GM18870 (cell line): ENCODE measurements around the gene EGFLAM.
"Not testable (repeated sequence)": the region's sequence is repeated elsewhere in the genome, so short reads cannot be mapped to it uniquely, and the experiment has no call there.

Source experiments
- ATAC-seq: cut with Tn5 transposase; IDR thresholded peaks from one replicate; pipeline ENCODE4 v1.9.1; 2021; ENCODE audit warnings: moderate library complexity; ENCODE audit not compliant: unreplicated experiment

The EGFLAM gene

DNA sequence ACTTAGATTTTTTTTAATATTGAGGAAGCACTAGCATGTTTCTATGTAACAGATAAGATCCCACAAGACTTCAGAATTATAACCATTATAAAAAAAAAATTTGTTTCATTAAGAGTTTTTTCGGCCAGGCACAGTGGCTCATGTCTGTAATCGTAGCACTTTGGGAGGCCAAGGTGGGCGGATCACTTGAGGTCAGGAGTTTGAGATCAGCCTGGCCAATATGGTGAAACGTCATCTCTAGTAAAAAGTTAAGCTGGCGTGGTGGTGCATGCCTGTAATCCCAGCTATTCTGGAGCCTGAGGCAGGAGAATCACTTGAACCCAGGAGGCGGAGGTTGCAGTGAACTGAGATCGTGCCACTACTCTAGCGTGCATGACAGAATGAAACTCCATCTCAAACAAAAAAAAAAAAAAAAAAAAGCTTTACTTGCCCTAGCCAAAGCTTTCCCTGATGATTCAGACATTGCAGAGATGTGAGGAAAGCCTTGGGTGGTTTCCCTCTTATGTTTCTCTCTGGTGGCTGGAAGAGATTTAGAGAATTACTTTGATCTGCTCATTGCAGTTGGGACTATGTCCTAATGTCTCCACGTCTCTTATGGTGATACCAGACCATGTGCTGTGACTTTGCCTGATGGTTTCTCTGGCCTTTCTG lies 65.4 kb downstream of the EGFLAM start:
- no peak for ATAC-seq

DNA sequence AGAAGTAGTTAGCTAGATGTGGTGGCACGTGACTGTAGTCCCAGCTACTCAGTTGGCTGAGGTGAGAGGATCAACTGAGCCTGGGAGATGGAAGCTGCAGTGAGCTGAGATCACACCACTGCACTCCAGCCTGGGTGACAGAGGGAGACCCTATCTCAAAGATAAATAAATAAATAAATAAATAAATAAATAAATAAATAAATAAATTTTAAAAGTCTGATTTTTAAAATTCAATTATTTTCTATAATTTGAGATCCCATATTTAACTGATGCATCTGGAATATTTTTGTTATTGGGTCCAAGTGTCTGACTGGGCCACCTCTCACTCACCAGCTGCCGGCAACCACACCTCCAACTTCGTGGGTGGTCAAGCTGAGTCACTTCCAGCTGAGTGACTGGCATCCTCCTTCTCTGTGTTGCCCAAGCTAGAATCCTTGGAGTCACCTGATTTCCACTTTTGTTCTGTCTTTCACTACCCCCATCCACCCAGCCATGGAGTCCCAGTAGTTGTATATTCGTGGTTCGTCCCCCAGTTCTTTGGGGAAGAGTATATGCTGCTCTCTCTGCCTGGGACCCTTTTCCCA lies 70.9 kb downstream of the EGFLAM start:
- ATAC-seq, result no peak

DNA sequence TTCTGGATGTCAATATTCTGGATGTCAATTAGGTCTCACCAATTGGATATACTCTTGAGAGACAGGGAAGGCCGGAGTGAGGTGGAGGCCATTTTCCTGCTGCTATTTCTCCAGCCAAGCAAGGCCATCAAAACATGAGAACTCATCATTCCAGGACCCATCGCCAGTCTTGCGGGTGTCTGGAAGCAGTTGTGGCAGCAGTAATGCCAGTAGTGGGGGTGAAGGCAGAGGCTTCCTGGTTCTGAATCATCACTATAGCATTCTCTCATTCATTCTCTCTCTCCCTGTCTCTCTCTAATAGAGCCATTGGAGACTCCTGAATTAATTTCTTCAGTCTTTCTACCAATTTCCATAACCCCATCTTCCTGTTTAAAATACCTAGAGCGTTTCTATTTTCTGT lies 71.8 kb downstream of the EGFLAM start:
- ATAC-seq, result no peak

DNA sequence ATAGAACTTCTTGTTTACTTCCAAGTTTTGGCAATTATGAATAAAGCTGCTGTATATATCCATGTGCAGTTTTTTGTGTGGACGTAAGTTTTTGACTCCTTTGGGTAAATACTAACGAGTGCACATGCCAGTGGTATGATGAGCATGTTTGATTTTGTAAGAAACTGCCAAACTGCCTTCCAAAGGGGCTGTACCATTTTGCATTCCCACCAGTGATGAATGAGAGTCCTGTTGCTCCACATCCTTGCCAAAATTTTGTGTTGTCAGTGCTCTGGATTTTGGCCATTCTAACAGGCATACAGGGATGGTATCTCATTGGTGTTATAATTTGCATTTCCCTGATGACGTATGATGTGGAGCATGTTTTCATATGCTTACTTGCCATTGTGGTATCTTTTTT lies 73.5 kb downstream of the EGFLAM start:
- no peak for ATAC-seq

DNA sequence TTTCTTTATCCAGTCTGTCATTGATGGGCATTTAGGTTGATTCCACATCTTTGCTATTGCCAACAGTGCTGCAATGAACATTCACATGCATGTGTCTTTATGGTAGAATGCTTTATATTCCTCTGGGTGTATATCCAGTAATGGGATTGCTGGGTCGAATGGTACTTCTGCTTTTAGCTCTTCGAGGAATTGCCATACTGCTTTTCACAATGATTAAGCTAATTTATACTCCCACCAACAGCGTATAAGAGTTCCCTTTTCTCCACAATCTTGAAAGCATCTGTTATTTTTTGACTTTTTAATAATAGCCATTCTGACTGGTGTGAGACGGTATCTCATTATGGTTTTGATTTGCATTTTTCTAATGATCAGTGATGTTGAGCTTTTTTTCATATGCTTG lies 74.8 kb downstream of the EGFLAM start:
- not testable (repeated sequence) for ATAC-seq

DNA sequence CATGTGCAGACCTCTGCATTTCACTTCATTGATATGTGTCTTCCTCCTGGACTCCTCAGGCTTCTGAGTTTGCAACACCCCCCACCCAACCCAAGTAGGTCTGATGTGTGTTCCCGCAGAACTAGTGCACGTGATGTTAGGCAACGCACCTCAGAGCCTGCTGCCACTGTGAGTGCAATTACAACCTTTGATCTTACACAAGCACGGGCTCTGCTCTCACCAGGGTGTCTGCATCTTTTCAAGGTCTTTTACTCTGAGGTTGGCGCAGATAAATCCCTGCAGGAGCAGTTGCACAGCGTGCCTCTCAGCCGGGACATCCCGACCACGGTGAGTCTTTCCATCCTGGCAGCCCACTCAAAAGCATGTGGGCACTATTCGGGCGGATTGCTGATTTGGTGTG lies 80.1 kb downstream of the EGFLAM start:
- ATAC-seq, result no peak

DNA sequence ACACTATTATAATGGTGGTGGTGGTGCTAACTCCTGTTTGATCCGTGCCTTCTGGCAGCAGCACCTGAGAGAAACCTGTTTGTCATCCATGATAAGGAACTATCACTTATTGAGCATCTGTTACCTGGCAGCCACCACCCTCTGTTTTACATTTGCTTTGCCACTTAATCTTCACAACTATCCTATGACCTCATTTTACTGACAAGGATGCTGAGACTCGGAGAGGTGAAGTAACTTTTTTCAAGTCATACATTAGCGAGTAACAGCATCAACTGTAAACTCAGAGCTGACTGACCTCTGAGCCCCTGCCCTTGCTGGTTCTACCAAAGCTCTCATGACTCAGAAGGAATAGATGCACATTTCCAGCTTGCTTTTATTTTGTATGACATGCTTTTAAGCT lies 81.1 kb downstream of the EGFLAM start:
- no peak for ATAC-seq

DNA sequence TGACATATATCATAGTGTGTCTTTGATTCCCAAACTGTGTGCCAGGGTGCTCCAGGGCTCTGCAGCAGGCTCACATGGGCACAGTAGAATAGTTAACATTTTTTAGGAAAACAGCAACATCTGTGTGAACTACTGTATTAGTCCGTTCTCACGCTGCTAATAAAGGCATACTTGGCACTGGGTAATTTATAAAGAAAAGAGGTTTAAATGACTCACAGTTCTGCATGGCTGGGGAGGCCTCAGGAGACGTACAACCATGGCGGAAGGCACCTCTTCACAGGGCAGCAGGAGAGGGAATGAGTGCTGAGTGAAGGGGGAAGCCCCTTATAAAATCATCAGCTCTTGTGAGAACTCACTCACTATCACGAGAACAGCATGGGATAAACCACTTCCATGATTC lies 82.7 kb downstream of the EGFLAM start:
- no peak for ATAC-seq

DNA sequence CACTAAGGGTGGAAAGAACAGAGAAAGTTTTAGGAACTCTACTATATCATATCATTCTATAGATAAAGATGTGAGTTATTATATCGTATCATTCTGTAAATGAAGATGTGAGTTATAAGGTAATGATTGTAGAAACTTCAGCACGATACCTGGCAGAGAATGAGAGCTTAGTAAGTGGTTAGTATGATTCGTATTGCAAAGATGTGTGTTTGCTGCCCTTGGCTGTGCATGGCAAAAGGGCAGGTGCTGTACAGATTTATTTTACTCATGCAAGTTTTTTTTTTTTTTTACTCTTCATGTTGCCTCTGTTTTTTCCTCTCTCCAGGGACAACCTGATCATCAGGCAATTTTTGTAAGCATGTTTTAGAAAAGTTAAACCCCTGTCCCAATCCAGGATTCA lies 83.3 kb downstream of the EGFLAM start:
- ATAC-seq, result no peak

DNA sequence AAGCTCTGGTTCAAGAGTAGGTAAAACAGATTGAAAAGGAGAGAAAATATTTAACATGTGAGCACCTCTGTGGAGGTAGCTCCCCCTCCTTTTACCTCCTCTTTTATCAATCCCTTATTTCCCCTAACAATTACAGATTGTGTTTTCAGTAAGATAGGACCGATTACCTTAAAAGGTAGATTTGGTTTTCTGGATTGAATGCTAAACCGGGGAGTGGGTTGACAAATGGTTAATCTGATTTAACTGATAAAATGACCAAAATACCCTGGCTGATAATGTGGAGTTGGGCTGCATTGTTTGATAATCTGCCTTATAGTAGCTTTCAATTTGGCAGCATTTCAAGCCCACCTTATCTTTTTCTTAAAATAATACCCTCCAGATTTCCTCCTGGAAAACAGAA lies 83.9 kb downstream of the EGFLAM start:
- ATAC-seq, result no peak

DNA sequence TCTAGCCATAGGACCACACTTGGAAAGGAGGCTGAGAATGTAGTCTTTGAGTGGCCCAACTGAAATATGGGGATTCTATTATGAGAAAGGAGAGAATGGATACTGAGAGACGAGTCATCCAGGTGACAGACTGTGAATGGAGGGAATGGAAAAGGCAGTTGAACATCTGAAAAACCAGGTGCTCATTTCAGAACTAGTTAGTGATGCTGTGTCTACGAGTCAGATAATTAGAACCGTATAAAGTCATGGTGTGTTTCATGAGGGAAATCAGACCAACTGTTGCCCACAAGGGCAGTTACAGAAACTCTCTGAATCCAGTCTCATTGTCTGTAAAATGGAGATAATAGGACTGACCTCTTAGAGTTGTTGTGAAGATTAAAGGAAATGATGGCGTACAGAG lies 86.5 kb downstream of the EGFLAM start:
- no peak for ATAC-seq

DNA sequence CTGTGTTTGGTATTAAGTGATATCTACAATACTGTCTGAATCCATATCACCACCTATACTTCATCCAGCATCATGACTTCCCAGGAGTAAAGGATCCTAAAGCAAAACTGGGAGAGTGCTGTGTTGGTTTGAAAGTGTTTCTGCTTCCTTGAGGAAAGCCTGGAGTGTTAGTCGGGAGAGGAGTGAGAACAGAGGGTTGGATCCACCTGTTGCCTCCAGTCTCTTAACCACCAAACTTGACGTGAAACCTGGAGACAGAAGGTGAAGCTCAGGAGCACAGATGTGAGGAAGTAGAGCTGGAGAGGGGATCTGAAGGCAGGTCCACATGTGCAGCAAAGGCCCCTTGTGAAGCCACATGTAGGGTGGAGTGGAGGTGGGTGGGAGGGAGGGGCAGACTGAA lies 88.2 kb downstream of the EGFLAM start:
- ATAC-seq, result no peak

DNA sequence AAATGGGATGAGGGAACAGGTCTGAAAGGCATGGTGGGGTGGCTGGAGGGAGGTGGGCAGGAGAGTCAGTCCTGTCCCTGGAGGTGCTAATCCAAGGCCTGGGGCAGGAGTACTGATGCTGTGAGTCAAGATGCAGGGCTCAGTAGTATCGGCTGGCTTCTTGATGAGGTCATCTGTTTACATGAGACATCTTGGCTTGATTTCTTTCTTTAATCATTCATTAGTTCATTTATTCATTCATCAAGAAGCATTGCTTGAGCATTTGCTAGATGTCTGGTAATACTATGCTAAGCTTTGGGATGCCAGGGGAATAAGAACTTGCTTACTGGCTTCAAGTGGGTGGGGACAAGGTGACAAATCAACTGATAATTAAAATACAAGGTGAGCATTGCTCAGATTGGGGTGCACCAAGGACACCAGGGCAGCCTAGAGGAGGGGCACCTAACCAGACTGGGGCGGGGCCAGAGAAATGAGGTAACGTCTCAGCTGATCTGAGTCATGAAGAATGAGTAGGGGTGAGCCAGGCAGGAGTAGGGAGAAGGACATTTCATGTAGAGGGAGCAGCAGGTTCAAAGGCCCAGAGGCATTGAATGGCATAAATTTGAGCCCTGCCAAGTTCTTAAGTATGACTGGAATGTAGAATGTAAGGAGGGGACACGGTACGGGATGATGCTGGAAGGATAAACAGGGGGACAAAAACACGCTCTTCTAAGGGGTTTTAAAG lies 88.8 kb downstream of the EGFLAM start:
- no peak for ATAC-seq

DNA sequence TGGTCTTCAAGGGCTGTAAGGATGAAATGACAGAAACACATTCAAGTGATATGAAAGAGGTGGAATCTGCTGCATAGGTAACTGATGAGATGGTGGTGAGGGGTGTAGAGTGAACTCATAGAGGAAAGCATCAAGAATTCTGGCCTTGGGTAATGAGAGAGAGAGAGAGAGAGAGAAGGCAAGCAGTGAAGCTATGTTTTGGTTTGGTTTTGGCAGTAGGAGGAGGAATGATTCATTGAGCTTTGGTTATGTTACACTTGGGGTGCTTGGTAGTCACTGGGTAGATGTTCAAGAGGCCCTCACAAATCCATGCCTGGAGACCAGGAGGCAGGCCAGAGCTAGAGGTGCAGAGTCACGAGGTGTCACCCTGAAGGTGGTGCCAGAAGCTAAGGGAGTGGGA lies 89.5 kb downstream of the EGFLAM start:
- ATAC-seq, result no peak

DNA sequence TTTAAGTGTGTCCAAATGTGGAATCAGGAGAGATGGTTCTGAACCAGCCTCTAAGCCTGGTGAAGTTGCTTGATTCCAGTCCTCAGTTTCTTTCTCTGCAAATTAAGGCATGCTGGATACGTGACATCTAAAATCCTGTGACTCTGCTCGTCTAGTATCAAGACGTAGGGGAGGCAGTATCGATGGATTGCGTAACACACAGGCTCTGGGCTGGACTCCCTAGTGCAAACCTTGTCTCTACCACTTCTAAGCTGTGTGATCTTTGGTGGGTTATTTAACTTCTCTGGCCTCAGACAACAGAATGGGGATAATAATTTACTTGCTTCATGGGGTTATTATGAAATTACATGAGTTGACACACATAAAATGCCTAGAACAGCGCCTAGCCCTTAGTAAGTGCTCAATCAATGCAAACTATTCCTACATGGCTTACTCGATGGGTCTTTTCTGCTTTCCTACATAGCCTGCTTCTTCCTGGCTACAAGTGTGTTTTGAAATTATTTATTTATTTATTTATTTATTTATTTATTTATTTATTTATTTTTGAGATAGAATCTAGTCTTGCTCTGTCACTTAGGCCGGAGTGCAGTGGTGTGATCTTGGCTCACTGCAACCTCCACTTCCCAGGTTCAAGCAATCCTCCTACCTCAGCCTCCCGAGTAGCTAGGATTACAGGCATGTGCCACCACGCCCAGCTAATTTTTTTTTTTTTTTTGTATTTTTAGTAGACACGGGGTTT lies 102.1 kb downstream of the EGFLAM start:
- no peak for ATAC-seq

DNA sequence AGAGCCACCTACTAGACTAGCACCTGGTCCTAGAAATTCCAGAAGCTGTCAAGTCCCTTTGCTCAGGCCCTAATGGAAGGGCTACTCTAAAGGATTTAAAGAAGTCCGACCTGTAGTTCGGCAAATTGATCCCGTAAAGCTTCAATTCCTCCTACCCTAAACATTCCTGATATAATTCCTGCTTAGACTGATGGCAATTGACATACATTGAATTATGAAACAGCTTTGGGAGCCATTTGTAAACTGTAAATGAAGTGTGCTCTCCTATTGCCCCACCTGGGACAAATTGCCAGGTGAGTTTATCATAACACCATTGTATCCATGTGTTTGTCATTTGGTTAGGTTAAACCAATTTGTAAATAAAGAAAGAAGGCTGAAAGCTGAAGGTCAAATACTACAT lies 104.4 kb downstream of the EGFLAM start:
- ATAC-seq, result no peak

DNA sequence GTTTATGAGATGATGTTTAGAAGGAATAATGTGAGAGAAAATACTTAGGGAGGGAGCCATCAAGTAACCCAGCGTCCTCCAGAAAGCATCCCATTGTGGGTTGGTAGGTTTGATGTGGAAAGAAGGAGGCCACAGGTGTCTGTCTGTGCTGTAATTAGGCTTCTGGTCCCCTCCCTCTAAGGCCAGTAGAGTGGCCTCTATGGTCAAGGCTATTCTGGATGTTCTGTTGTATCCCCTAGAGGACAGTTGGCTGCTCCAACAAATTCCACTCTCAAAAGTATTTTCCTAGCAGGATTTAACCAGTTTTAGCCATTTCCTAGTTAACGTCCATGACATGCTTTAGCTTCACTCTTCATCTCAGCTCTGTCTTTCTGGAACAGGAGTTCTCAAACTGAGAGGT lies 106.5 kb downstream of the EGFLAM start:
- ATAC-seq, result no peak

DNA sequence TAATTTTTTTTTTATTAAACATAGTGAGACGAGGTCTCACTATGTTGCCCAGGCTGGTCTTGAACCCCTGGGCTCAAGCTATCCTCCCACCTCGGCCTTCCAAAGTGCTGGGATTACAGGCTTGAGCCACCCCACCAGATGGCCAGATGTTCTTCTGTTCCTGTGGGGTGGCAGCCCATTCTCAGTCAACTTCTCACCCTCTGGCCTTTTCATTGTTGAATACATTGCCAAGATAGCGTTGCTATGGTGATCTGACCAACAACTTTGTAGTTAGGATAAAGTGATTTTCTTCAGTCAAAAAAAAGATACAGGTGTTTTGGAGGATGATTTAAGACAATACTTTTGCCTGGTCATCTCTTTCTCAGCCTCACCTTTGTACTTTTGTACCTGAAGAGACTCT lies 109.1 kb downstream of the EGFLAM start:
- no peak for ATAC-seq

DNA sequence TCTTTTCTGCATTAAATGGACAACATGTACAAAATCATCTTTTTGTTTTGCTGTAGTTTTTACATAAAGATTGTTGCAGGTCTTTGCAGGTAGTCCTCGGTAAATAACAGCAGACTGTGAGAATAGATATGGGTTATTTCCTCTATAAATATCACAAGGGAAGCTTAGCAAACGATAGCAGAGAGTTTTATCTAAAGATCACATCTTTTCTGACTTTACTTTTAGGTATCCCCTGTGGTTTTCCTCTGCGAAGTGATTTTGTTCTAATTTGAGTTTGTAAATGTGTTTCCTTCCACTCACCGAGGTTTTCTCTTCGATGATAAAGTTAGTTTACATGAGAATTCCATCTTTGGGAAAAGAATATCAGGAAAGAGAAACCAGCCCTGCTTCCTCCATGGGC lies 109.6 kb downstream of the EGFLAM start:
- ATAC-seq, result no peak

DNA sequence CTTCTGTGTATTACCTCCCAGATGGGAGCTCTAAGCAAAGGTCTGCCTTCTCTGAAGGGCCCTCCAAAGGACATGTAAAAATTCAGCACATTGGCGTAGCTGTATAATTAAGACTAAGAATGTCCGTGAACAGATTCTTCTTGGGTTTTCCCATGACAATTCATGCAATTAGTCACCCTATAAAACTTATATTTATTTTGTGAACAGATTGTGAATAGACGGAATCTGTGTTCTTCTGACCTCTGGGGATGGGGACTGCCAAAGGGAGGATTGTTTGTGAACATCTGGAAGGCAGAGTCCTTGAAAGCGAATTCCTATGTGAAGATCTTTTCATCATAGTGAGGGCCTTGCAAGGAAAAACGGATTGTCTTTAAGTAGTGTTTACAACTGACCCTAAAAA lies 111.3 kb downstream of the EGFLAM start:
- ATAC-seq, result no peak

DNA sequence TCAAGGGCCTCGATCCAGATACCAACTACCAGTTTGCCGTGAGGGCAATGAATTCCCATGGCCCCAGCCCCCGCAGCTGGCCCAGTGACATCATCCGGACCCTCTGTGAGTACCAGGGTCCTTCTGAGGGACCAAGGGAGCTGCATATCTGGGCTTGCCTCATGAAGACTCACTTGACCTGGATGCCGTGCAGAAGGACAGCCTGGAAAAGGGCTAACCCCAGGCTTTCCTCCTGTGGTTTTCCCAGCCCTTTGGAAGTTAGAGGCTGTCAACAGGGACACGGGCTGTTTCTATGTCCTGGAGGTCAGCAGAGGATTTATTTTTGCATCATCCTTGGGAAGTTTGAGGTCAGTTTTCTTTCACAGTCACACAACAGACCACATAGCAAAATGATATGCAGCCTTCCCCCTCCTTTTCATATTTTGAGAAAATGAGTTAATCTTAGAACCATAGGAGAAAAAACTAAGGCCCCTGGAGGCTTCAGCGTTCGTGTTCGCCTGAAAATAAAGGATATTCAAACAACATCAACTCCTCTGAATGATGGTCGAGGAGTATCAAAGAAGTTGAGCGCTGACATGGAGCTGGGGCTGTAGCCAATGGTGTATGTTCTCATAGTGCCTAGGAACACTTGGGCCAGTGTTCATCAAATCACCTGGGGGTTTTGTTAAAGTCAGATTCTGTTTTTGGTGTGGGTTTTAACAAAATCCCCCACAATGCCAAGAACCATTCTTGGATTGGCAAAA lies 112.2 kb downstream of the EGFLAM start:
- ATAC-seq, result no peak
